Epithelial cell of proximal tubule (primary cell): Measurements from ENCODE around the gene TLCD1. TPM values are rescaled to one million over a fixed set of nuclear protein-coding genes. Genes with fewer than 3 reads are reported as not detected.

Experiments used
- DNase-seq: peaks from one replicate; pipeline ENCODE4 v3.0.0-alpha.2; 2011; ENCODE audit warnings: low read depth
- H3K4me3 ChIP-seq: 2 replicates; pipeline ENCODE4 v1.5.1; 2011; ENCODE audit warnings: low read depth, mild to moderate bottlenecking, low read length
- total RNA-seq: library from RNA; depleted of rRNA; stranded (reverse); fragments of >200 nt; gene quantifications from 2 replicates; pipeline ENCODE4 v1.2.3, GENCODE V29; 2015
- TF ChIP-seq, protein P1 (sequence below): conservative IDR thresholded peaks from 2 replicates; pipeline ENCODE4 v1.5.1; 2012; ENCODE audit warnings: low read depth, mild to moderate bottlenecking, low read length

TLCD1 gene
- total RNA-seq, 1 donor from 2014 or later: 14.5 TPM

DNA sequence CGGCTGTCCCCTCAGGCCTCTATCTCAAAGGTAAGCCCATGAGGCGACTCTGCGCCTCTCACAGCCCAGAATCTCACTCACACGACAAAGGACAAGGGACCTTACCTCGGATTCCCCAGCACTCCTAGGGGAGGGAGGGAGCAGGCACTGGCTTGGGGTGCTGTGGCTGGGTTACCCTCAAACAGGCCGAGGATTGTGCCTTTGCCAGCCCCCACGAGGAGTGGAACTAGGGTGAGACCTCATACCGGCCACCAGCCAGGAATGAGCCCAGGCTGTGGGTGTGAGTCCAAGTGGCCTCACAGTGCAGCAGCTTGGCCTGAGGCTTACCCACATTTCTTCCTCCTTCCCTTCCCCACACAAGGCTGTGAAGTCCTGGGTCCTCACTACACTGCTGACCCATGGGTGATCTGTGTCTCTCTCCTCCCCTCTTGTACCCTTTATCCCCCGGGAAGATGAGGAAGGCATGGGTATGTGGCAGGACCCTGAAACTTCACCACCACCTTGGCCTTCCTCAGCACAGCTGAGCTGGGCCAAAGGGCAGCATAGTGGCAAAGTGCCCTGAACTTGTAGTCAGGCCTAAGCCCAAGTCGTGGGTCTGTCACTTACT is 20.2 kb downstream of the TLCD1 start:
- TF ChIP-seq, protein P1, sequence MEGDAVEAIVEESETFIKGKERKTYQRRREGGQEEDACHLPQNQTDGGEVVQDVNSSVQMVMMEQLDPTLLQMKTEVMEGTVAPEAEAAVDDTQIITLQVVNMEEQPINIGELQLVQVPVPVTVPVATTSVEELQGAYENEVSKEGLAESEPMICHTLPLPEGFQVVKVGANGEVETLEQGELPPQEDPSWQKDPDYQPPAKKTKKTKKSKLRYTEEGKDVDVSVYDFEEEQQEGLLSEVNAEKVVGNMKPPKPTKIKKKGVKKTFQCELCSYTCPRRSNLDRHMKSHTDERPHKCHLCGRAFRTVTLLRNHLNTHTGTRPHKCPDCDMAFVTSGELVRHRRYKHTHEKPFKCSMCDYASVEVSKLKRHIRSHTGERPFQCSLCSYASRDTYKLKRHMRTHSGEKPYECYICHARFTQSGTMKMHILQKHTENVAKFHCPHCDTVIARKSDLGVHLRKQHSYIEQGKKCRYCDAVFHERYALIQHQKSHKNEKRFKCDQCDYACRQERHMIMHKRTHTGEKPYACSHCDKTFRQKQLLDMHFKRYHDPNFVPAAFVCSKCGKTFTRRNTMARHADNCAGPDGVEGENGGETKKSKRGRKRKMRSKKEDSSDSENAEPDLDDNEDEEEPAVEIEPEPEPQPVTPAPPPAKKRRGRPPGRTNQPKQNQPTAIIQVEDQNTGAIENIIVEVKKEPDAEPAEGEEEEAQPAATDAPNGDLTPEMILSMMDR: no peak
- H3K4me3 ChIP-seq: no peak overlapping the region
- no peak for DNase-seq

DNA sequence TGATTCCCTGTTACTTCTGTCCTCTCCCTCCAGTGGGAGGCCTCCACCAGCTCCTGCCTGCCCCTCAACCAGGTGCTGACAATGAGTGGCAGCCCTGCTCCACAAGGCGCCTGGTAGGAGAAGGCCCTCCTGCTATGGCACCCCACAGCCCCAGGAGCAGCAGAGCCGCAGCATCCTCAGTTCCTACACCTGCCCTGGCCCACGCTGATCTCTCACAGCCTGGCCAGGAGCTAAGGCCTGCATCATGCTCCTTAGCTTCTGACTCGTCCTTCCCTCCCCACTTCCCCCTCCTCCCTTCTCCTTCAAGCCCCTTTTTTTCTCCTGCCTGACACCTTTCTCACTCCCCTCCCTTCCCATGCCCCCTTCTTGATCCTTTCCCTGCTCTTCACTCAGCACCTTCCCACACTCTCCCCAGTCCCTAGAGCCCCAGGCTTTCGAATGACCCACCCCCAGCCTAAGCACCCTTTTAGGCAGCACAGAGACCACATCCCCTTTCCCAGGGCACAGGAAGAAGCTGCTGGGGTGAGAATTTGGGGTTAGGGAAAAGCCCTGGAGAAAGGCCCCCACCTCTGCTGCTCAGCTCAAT is 20.9 kb downstream of the TLCD1 start:
- TF ChIP-seq, protein P1: no peak
- DNase-seq: no peak

DNA sequence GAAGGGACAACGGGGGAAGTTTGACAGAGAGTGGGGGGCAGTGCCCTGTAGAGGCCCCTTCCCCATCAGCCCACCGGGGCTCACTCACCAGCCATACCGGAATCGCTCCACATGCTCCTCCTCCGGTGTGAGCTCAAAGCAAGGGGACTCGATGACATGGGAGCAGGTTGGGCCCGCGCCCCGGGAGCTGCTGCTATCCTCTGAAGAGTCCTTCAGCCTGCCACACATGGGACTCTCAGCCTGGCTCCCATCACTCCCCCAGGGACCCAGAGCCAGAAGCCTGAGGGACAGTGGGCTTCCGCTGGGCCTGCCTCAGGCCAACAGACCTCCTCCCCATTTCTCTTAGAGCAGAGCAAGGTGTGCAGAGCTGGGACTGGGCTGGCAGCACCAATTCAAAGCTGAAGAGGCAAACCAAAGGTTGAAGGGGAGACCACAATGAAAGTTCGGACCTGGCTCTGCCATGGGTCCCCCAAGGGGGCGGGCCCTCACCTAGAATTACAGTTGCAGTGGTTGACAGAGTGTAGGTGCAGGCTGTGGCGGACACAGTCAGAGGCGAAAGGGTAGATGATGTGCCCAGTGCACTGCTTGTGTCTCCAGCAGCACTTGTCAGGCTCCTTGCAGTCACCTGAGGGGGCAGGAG is 21.7 kb downstream of the TLCD1 start:
- TF ChIP-seq, protein P1: no peak
- no peak for DNase-seq
- no peak overlapping the region for H3K4me3 ChIP-seq

More for the DNA sequence above, 20.9 kb downstream of the TLCD1 start:
- no peak overlapping the region for H3K4me3 ChIP-seq

DNA sequence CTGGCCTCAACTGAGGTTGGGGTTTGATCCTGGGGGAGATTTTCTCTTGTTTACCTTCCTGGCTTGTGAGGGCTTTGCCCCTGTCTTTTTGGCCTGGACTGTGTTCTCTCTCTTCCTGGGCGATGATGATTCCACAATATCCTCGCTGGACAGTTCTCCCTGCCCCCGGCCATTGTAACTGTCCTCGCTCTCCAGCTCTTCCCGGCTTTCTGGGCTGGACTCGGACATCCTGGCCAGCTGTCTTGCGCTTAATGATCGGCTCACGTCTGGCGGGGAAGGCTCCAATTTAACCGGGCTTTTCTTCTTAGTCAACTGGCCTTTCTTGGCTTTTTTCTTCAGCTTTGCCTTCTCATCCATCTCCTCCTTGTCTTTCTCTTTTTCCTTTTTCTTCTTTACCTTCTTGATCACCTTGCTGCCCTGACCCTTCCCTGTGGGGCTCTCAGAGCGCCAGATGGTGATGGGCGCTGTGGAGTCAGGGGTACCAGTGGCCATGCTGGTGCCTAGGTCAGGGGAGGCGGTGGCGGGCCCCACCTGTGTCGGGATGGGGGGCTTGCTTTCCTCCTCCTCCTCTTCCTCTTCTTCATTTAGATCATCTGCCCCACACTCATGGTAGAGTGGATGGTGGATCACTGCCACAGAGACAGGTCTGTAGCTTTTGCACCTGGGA is 22.3 kb downstream of the TLCD1 start:
- TF ChIP-seq, protein P1: no peak
- DNase-seq: no peak
- no peak overlapping the region for H3K4me3 ChIP-seq

DNA sequence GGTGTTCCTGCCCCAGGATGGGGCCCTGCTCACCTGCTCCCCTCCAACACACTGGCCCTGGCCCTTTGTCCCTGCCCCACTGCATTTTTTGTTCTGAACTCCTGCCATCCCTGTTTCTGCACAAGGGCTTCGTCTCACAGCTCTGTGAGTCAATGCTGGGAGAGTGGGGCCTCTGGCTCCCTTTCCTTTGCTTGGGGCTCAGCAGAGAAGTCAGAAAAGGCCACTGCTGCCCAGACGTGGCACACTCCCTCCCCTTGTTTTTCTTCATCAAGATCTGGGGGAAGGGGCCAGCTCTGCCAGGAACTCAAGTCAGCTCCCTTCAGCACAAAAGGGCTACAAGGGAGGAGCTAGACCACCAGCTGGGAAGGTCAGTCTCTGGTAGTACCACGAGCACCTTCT is 23.3 kb downstream of the TLCD1 start:
- no peak for DNase-seq
- H3K4me3 ChIP-seq: no peak overlapping the region
- TF ChIP-seq, protein P1: no peak

DNA sequence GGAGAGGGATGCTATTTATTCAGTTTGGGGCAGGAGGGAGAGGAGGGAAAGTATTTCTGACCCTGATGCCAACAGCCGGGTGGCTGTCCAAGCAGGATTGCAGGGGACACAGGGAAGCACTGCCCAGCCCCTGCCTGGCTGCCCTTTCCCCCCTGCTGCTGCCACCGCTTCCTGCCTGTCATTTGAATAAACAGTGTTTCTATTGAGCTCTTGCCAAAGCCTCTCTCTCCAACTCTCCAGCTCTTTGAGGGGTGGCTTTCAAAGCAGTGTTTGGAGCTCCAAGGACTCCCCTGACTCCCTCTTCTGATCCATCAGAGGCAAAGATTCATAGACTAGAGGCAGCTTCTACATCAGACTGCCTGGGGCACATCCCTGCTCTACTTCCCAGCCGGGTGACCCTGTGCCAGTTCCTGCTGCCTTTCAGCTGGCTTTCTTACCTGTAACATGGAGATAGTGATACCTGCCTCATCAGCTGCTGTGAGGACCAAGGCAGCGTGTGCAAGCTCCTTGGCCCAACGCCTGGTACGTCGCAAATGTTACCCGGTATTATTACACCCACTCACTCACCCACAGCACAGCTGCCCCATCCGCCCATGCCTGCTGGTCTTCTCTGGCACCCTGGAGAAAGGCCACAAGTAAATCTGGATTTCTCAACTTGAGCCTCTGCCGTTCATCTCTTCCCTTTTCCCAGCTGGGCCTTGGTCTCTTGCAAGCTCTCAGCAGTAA is 23.8 kb downstream of the TLCD1 start:
- H3K4me3 ChIP-seq: no peak overlapping the region
- no peak for DNase-seq
- TF ChIP-seq, protein P1: no peak
